ENCODE data around the gene KITLG.
"Not testable (repeated sequence)": the region's sequence is repeated elsewhere in the genome, so short reads cannot be mapped to it uniquely, and the experiment has no call there.

The KITLG gene

DNA sequence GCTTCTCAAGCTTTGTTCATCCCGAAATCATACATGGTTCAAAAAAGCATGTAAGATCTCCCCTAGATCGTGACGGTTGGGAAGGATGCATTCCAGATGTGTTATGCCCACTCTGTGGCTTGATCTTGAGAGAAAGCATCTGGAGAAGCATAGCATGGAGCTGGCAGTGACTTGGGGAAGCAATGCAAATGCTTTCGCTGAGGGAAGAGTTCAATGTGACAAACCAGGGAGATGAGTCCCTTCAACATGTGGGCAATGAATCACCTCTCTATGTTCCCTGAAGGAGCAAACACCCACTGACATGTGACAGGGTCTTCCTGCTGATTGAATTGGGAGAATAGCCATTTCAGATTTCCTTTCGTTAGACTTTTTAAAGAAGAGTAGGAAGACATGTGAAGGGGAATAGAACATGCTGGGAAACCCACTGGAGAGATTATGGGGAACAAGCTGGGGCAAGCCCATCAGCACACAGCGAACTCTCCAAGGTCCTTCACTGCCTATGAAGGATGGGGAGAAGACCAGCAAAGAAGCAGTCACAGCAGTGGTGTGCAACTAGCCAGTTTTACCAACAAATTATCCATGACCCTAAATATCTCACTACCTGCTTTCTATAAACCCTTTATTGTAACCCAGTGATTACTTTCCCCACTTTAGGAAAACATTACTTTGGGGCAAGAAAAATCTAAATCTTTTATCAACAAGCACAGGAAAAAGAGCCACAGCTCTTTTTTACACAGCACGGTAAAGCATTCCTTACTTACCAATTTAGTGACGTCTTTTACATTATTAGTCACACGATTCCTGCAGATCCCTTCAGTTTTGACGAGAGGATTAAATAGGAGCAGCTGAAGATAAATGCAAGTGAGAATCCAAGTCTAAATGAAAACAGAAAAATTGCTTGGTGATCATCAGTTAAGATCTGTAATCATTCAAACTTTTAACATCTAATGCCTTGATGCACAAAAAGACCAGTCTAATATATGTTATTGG, 35.0 kb downstream of the KITLG start:
- no peak for DNase-seq (ENCODE audit: low spot score)

DNA sequence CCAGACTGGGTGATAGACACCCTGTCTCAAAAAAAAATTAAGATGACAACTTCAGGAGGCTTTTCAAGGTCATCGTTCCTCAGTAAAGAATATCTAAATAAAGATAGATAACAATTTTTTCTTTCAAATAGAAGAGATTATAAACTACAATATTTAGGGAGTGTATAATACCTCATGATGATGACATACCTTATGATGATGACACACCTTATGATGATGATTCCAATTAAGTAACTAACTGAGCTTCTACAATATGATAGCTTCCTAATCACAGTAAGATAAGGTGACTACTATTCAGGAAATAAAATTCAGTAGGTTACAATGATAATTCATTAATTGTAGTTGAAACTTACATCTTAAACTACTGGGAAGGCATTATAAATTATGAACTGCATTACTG, 40.4 kb downstream of the KITLG start:
- no peak for DNase-seq (ENCODE audit: low spot score)

DNA sequence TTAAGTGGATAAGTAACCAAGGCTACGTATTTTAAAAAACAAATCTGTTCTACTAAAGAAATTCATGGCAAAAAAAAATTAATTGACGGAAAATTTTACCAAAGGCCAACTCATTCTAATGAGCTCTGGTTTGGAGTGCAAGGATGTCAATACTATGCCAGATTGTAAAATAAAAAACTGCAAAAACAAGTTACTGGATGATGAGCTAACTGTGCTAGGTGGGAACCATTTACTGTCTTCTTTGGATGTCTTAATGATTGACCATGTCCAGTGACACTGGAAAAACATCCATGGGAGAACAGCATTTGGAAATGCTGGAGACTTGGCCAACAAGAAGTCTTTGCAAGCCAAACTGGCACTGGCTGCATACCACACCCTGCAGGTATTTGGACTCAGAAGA, 41.6 kb downstream of the KITLG start:
- no peak for DNase-seq (ENCODE audit: low spot score)

DNA sequence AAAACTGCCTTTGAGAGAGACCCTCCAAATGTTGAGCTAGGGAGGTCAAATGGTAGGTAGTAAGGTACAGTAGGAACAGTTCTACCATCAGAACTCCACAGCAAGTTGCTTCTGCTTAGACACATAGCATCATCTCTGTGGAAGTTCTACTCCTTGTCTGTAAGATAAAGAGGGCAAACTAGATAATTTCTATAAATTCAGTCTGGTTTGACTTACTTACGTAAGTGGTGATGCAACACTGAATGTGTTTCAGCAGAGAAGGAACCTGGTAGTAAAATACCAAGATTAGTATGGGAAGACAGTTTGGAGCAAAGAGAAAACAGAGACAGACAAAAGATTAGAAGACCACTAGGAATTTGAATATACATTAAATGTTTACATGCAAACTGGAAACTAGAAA, 42.0 kb downstream of the KITLG start:
- no peak for DNase-seq (ENCODE audit: low spot score)

DNA sequence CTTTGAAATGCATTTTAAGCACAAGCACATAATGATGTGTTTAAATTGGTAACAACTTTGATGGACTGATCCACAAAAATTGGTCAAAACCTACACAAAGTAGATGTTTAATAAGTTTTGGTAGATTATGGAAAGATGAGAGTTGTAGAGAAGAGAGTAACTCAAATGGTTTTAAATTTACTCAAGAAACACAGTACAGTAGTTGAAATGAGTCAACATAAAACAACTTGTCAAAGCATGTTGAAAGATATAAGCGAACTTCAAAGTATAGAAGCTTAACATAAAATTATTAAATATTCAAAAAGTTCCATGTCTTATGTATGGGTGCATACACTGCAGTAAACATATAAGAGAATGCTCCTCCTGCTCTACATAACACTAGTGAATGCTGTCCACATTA, 49.4 kb downstream of the KITLG start:
- DNase-seq (ENCODE audit: low spot score), result no peak

DNA sequence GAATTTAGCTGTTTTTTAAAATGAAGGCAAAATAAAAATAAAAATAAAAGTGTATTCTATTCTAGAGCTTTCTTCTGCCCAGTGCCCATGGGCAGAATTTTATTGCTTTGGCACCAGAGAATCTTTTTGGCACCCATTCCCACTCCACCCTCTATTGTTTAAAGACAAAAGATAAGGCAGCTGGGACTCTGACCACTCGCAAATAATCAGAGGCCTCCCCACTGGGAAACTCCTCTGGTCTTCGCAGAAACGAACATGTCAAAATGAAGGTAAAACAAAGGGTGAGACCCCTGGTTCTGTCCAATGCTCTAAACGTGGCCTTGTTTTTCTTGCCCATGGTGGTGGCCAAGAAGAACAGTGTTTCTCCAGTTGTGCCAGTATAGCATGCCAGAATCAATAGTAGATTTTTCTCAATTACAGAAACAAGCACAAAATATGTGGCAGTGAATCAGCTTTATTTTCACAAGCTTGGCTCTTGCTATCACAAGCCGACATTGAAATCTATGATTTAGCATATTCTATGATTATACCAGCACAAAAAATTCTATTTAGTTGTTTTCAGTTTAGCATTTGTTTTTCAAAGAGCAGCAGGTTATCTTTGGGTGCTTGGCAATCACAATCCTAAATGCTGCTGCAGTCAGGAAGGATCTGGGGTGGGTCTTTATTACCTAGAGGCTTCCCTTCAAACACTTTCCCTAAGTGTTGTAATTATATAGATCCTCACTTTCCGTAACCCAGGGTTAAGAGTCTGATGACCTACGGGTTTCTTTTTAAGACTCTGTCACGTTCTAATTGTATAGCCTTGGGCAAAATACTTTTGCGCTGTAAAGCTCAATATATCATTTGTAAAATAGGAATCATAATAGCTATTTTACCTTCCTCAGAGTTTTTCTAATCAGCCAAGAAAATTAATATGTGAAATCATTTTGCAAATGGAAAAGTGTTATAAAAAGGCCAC, 50.5 kb downstream of the KITLG start:
- DNase-seq (ENCODE audit: low spot score), result no peak

DNA sequence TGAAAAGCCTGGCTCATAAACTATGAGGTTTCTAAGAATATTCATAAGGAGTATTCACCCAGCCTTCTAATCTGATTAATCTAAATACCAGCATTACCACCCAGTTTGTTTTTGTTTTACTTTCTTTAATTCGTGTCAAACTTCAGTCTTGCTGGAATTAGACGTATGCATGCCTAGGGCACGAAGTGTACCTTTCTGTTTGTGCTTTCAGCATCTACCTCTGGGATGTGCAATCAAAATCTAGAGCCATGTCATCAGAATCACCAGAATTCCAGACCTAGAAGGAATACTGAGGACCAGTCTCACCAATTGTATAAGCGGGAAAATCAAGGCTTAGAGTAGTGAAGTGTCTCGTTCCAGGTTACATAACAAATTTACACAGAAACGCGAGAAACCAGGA, 57.3 kb downstream of the KITLG start:
- DNase-seq (ENCODE audit: low spot score), result no peak

DNA sequence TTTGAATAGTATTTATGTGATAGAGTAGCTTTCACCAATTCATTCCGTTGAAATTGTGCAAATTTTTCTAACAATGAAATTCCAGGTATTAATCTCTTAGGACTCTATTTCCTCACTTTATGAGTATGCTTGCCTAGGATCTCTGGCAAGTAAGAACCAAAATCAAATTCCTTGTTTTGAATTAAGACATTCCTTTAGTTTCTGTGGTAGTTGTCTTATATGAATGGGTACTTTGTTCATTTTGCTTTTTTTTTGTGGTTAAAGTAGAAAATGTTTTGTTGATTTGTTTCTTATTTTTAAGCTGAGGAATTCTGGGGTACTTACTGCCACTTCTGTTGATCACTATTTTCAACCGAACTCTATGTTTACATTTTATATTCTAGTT, 59.8 kb downstream of the KITLG start:
- DNase-seq (ENCODE audit: low spot score), result peak; percentile 66

DNA sequence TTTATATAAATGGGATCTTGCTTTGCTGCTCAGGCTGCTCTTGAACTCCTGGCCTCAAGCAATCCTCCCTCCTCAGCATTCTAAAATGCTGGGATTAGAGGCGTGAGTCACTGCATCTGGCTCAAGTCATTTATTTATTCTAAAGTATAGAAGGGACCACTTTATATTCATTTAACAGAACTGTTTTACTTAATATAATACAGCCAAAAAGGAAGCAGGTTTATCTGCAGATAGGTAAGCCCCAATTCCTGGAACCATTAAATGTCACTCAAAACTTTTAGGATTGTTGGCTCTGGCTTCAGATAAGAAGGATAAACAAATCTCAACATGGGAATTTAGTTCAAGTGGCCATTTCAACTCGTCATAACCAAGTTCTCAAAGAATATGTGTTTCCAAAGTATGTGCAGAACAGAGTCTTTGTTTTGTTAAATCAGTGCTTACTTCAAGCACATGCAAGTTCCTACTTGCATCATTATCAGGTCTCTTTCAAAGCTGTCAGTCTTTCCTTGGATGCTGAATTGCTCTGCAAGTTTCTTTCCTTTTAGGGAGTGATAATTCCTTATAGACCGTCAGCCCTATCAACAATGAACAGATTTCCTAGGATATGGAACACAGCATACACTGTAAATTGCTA, 60.4 kb downstream of the KITLG start:
- DNase-seq (ENCODE audit: low spot score), result peak; percentile 28

DNA sequence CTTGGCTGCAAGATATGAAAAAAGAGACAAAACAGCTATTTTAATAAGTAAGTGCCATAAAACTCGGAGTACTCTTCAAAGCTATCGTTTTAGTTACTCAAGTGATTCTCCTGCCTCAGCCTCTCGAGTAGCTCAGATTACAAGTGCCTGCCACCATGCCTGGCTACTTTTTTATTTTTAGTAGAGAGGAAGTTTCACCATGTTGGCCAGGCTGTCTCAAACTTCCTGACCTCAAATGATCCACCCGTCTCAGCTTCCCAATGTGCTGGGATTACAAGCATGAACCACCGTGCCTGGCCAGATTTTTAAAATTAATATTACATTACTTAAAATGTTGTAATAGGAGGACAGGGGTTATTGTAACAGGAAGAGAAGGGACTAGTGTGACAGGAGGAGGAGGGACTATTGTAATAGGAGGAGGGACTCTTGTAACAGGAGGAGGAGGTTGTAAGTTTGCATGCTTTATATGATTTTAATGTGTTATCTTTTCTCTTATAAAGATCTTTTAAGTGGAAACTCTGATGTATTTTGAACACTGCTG, 61.3 kb downstream of the KITLG start:
- DNase-seq (ENCODE audit: low spot score), result no peak

DNA sequence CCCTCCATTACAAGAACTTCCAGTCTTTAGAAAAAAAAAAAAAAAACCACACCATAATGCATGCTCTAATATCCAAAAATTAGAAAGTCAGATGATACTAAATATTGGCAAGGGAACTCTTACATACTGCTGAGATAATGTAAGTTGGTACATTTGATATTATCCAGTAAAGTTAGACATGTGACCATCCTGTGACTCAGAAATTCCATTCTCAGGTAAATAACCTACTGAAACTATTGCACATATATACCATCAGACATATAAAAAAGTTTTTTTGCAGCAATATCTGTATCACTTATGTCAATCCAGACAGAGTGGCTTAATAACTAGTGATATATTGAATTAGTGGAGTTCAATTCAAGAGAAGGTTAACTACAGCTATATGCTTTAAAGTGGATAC, 63.5 kb downstream of the KITLG start:
- no peak for DNase-seq (ENCODE audit: low spot score)

DNA sequence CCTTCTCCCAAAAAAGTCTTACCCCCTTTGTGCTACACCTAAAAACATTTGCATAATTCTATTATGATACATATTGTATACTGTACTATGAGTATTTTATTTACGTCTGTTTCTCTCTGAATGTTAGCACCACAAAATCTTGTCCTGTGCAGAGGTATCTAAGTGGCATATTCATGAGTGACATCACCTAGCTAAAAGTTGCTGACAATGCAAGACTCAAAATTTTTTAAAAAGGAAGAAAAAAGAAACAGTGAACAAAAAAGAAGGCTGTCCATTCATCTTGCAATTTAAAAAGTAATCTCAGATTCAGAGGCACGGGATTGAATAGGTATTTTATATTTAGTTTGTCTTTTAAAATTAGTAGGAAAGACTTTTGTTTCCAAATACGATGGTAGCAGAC, 69.4 kb downstream of the KITLG start:
- DNase-seq (ENCODE audit: low spot score), result no peak

DNA sequence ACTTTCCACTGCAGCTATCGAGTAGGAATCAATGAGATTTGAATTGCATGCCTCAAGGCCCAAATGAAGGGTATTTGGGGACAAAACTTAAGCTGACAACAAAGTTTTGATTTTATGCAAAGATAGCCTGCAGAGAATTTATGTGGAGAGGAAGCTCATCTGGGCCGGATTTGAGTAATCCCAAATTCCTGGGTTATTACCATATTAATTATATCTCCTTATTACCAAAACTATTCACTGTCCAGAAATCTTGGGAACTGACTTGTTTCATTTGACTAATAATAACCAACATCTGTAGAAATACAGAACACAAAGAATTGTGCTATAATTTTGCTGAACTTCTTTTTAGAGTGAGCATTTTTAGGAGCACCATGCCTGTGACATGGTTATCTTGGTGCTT, 70.4 kb downstream of the KITLG start:
- no peak for DNase-seq (ENCODE audit: low spot score)

DNA sequence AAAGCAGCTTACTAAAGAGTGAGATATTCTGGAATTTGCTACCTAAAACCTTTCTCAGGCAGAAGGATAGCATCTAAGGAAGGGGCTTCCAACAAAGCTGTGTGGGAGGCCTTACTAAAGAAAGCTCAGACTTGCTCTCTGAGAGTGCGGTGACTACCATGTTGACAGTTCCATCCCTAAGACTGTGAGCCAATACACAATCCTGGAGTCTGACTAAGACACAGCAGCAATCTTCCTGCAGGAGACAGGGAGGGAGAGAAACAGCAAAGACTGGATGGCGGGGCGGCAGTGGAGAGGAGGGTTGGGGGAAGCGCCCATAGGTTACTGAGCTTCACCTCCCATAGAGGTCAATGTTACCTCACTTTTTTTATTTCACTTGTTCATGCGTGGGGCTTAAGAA, 70.9 kb downstream of the KITLG start:
- DNase-seq (ENCODE audit: low spot score), result no peak

DNA sequence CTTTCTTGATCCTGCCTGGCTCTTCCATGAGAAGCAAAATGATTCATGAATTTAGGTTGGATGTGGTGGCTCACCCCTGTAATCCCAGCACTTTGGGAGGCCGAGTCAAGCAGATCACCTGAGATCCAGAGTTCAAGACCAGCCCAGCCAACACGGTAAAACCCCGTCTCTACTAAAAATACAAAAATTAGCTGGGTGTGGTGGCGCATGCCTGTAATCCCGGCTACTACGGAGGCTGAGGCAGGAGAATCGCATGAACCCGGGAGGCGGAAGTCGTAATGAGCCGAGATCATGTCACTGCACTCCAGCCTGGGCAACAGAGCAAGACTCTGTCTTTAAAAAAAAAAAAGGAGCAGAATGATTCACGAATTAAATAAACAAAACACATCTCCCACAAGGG, 72.4 kb downstream of the KITLG start:
- not testable (repeated sequence) for DNase-seq (ENCODE audit: low spot score)

DNA sequence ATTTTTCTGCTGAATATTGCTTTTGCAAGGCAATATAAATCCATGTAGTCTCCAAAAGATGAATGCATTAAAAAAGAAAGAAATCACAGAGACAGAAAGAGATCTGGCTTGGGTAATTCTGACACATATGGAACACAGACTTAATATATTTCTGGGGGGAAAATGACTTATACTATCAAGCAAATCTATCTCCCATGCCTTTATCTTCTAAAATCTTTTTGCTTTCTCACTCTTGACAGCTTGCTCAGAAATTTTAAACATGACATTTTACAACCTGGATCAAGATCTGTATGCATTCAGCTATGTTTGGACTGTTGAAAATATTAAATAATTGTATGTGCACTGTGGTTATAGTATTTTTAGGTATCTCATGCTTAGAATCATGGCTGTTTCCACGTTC, 73.0 kb downstream of the KITLG start:
- no peak for DNase-seq (ENCODE audit: low spot score)

DNA sequence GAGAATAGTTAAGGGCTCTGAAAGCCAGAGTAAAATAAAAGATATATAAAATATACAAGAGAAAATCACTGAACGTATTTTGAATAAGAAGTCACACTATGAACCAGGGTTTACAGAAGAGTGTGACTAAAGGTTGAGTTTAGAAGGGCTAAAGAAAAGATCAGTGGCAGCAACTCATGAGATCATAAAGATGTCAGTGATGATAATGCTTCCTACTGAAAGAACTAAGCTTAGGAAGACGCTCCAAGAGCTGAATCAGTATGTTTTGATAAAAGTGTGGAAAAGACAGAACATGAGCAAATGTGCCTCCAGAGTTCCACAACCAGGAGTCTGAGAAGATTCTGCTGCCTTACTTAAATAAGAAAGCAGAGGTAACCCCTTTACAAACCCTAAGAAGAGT, 74.6 kb downstream of the KITLG start:
- DNase-seq (ENCODE audit: low spot score), result no peak

DNA sequence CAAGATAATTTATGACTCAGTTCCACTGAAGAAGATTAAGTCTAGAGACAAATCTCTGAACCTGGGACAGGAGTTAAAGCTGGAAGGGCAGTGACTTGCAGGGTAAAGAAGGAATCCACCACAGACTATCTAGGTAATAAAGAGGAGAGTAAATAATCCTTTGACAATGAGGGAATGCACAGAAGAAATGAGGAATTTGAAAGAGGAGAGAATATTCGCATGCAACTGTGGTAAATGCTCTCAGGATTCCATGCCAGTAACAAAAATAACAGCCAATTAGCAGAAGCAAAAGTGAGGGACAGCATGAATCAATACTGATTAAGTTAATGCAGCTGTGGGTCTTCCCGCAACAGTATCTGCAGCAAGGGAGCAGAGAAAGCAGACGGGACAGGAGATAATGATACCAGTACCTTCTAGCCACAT, 77.0 kb downstream of the KITLG start:
- no peak for DNase-seq (ENCODE audit: low spot score)

DNA sequence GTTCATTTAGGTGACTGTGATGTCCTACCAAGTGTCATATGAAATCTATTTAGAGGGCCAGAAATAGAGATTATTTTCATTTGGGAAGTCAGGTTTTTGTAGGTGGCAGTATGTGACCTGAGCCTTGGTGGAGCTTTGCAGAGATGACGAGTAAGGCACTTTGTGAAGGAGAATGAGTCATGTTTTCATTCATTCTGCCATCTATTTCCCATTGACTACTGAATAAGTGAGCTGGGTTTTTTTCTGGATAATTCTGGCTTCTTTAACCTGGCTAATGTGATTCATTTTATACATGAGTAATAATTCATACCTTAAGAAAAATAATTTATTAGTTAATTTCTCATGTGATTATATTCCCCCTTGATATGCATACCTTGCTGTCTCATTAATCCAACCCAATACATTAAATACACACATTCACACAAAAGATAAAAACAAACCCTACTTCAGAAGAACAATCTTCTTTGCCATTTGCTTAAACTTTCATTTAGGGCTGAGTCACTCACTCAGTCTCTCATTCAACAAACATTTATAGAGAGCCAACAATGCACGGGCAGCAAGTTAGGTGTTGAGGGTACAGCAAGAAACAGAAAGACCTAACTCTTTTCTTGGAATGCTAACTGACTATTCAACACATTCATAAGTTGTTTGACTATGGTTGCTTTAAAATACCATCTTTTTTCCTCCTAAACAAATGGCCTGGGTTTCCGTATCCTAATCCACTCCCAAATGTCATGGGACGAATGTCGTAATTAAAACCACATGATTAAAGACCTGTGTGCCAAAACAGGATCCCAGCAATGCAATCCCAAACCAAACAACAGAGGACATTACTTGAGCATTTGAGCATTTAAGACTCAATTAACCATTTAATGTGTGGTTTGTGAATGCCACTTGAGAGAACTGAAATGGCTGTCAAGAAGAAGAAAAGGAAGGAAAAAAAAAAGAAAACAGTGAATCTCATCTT, 78.0 kb downstream of the KITLG start:
- no peak for DNase-seq (ENCODE audit: low spot score)

DNA sequence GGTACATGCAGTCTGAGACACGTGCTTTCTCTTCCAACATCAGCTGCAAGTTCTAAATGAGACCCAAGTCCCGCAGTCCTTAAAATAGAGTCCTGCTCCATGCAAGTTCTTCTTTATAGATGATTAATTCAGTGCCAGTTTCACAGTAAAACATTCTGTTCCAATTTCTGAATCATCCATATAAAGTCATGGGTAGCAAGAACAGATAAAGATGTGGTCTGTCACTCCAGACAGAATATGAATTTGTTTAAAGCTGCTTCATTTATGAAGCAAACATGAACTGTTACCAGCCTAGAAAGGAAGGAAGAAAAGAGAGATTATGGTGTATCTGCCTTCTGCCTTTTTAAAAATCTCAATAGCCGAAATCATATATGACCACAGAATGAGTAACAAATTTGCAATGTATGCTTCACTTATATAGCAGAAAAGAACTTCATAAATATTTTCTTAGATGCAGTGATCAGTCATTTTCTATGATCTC, 83.3 kb downstream of the KITLG start:
- no peak for DNase-seq (ENCODE audit: low spot score)

DNA sequence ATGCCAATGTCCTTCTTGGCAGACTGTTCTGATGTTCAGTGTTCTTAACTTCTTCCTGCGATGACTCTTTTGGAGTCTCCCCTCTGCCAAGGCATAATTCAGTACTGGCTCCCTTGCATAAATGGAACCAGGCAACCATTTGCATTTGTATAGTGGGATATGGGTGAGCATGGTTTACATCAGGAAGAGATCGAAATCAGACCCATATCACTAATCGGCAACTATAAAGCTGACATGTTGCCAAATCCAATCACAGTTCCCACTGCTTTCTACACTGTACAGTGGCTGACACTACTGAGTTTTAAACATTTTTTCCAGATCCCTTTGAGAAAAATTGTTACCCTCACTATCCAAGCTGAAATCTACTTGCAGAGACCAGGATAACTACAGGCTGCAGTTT, 83.8 kb downstream of the KITLG start:
- DNase-seq (ENCODE audit: low spot score), result no peak
